Mesenchymal stem cell (in vitro differentiated cells and primary cell): ENCODE data around the gene CD44.

Experiments used
- DNase-seq: peaks from one replicate; pipeline ENCODE4 v3.0.0-alpha.2; 2013
- H2AFZ ChIP-seq: one replicate; pipeline ENCODE4 v1.6.1; 2013; ENCODE audit warnings: low read depth, mild to moderate bottlenecking, control low read depth, inconsistent platforms, low read length, moderate library complexity
- H2AK5ac ChIP-seq: 2 replicates; pipeline ENCODE4 v1.6.1; 2013; ENCODE audit warnings: low read length, moderate library complexity, mild to moderate bottlenecking, inconsistent platforms; ENCODE audit not compliant: severe bottlenecking
- H2BK120ac ChIP-seq: one replicate; pipeline ENCODE4 v1.6.1; 2013; ENCODE audit warnings: low read depth, mild to moderate bottlenecking, inconsistent platforms, low read length, moderate library complexity
- H2BK12ac ChIP-seq, 2 experiments: one replicate each; pipeline ENCODE4 v1.6.1; 2013; ENCODE audit warnings: inconsistent platforms in 2 of 2, low read length in 2 of 2, mild to moderate bottlenecking in 2 of 2, moderate library complexity in 2 of 2, control low read depth in 1 of 2
- H2BK15ac ChIP-seq: one replicate; pipeline ENCODE4 v1.6.1; 2013; ENCODE audit warnings: mild to moderate bottlenecking, low read depth, inconsistent platforms; ENCODE audit not compliant: poor library complexity, severe bottlenecking
- H2BK5ac ChIP-seq: 2 replicates; pipeline ENCODE4 v1.6.1; 2013; ENCODE audit warnings: low read depth, mild to moderate bottlenecking, low read length, control low read depth, inconsistent platforms; ENCODE audit not compliant: poor library complexity, severe bottlenecking
- H3K14ac ChIP-seq, 2 experiments: one replicate each; pipeline ENCODE4 v1.6.1; 2013; ENCODE audit warnings: inconsistent platforms in 2 of 2, low read length in 2 of 2, control low read depth in 1 of 2, mild to moderate bottlenecking in 1 of 2, moderate library complexity in 1 of 2
- H3K18ac ChIP-seq, 2 experiments: one replicate each; pipeline ENCODE4 v1.6.1; 2013; ENCODE audit warnings: inconsistent platforms in 2 of 2, low read length in 2 of 2, control low read depth in 1 of 2, low read depth in 1 of 2, mild to moderate bottlenecking in 1 of 2
- H3K23ac ChIP-seq, 2 experiments: one replicate each; pipeline ENCODE4 v1.6.1; 2013; ENCODE audit warnings: inconsistent platforms in 2 of 2, low read length in 2 of 2, mild to moderate bottlenecking in 2 of 2, moderate library complexity in 2 of 2, control low read depth in 1 of 2
- H3K27ac ChIP-seq: 2 replicates; pipeline ENCODE4 v1.5.1; 2013; ENCODE audit warnings: mild to moderate bottlenecking, moderate library complexity, low read length, control low read depth, inconsistent platforms; ENCODE audit not compliant: poor library complexity, severe bottlenecking
- H3K27me3 ChIP-seq, 2 experiments: 2 replicates each; pipeline versions ENCODE4 v1.6.1 to v1.7.0; 2013; ENCODE audit warnings: low read length in 2 of 2, mild to moderate bottlenecking in 2 of 2, moderate library complexity in 2 of 2, control low read depth in 1 of 2, inconsistent platforms in 1 of 2; ENCODE audit not compliant: control insufficient read depth in 1 of 2, insufficient read depth in 1 of 2
- H3K36me3 ChIP-seq, 2 experiments: 2 replicates each; pipeline versions ENCODE4 v1.6.1 to v1.7.0; 2013; ENCODE audit warnings: low read length in 2 of 2, control low read depth in 1 of 2, inconsistent platforms in 1 of 2, low read depth in 1 of 2, mild to moderate bottlenecking in 1 of 2; ENCODE audit not compliant: insufficient read depth in 2 of 2, control insufficient read depth in 1 of 2
- H3K4ac ChIP-seq, 2 experiments: one replicate each; pipeline ENCODE4 v1.6.1; 2013; ENCODE audit warnings: inconsistent platforms in 2 of 2, low read length in 2 of 2, mild to moderate bottlenecking in 2 of 2, moderate library complexity in 2 of 2, control low read depth in 1 of 2, low read depth in 1 of 2
- H3K4me1 ChIP-seq: 2 replicates; pipeline ENCODE4 v1.6.1; 2013; ENCODE audit warnings: low read depth, low read length, control low read depth; ENCODE audit not compliant: control insufficient read depth, insufficient read depth
- H3K4me2 ChIP-seq: 2 replicates; pipeline ENCODE4 v1.6.1; 2013; ENCODE audit warnings: low read length, mild to moderate bottlenecking, inconsistent platforms; ENCODE audit not compliant: poor library complexity, severe bottlenecking
- H3K4me3 ChIP-seq, 2 experiments: 2 replicates each; pipeline versions ENCODE4 v1.5.1 to v1.7.0; 2013; ENCODE audit warnings: low read length in 2 of 2, mild to moderate bottlenecking in 2 of 2, control low read depth in 1 of 2, low read depth in 1 of 2; ENCODE audit not compliant: insufficient read depth in 1 of 2
- H3K79me1 ChIP-seq: replicated peaks from 2 replicates; pipeline ENCODE4 v1.6.1; 2013; ENCODE audit warnings: mild to moderate bottlenecking, control low read depth, low read length, inconsistent platforms; ENCODE audit not compliant: poor library complexity, severe bottlenecking
- H3K9ac ChIP-seq: 2 replicates; pipeline ENCODE4 v1.7.0; 2013; ENCODE audit warnings: mild to moderate bottlenecking, low read length, moderate library complexity
- H3K9me3 ChIP-seq: 2 replicates; pipeline ENCODE4 v1.7.0; 2013; ENCODE audit warnings: mild to moderate bottlenecking, low read length; ENCODE audit not compliant: control insufficient read depth
- H4K8ac ChIP-seq: one replicate; pipeline ENCODE4 v1.6.1; 2013; ENCODE audit warnings: inconsistent platforms, mild to moderate bottlenecking, low read length, moderate library complexity
- H4K91ac ChIP-seq: one replicate; pipeline ENCODE4 v1.6.1; 2013; ENCODE audit warnings: mild to moderate bottlenecking, low read length, inconsistent platforms
- WGBS: methylation state at CpG from one replicate; pipeline ENCODE4 v1.1.7; 2013; ENCODE audit warnings: mixed read lengths; 5-methylcytosine and 5-hydroxymethylcytosine counted together

The CD44 gene

DNA sequence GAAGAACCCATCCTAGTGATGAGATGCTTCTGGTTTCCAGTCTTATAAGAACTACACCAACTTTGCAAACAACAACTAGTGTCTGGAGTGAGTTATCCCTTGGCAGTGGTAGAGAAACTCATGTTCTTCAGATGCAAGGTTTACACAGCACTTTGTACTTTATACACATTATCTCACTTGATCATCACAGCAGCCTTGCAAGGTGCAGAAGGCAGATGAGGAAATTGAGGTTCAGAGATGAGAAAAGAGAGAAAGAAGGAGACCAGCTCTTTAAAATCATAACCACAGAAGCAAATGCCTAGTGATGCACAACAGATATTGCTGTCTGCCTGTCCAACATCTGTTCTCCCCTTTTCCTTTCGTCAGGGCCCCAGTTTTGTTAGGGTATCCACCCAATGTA, 16.7 kb upstream of the CD44 start:
- H3K27ac ChIP-seq, result no peak overlapping the region
- no peaks in the 10 kb centered on the region for H3K9me3 ChIP-seq
- no peak overlapping the region for H2BK5ac ChIP-seq
- H3K4me3 ChIP-seq, result no peak overlapping the region
- no peaks in the 10 kb centered on the region for H3K79me1 ChIP-seq
- no peak overlapping the region for H3K18ac ChIP-seq
- no peak overlapping the region for H3K14ac ChIP-seq
- H3K23ac ChIP-seq, result no peak overlapping the region
- no peak overlapping the region for H4K91ac ChIP-seq
- H3K4me1 ChIP-seq, result no peaks in the 10 kb centered on the region
- no peak overlapping the region for H2BK15ac ChIP-seq
- no peaks in the 10 kb centered on the region for H3K36me3 ChIP-seq
- no peak overlapping the region for H2AFZ ChIP-seq
- H2BK120ac ChIP-seq, result no peak overlapping the region
- H3K4ac ChIP-seq, result no peak overlapping the region
- H3K4me2 ChIP-seq, result no peak overlapping the region
- DNase-seq, result no peak
- no peak overlapping the region for H2BK12ac ChIP-seq
- no peak overlapping the region for H4K8ac ChIP-seq
- WGBS, result 80% methylated on average over 1 of the region's 1 CpG
- H3K9ac ChIP-seq, result no peak overlapping the region
- peaks cover 3 to 5% of the 10 kb centered on the region in 2 experiments for H3K27me3 ChIP-seq
- no peak overlapping the region for H2AK5ac ChIP-seq

DNA sequence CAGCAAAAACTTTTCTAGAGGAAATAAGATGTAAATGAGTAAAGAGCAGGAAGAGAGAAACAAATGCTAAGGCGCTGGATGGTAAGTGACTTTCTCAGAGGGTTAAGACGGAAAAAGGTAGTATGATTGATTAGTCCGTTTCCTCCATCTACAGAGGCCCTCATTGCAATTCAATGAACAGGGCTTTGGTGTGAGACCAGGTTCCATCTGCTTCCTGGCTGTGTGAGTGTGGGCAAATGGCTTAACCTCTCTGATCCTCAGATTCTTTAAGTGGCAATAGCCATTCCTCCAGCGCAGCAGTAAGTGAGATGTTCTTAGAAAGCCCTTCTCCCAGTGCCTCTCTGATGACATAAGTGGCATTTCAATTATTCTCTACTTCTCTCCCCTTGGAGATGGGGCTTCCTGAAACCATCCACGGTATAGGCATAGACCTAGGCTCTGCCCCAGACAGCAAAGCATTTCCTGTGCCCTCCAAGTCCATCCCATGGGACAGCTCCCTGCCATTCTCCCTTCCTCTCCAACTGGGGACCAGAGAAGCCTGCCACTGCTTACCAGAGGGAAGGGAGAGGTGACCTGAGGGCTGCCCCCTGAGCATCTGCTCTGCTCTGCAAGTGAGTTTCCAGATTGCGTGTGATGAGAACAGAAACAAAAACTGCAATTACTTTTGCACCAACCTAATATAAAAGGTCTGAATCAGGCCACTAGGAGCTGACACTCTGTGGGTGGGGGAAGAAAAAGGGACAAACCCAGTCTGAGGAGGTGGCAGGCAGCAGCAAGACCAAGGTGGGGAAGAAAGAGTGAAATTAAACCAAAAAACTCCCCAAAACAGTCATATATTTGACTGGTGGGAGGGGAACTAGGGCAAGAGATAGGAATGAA, 12.7 kb upstream of the CD44 start:
- 89% methylated on average over 5 of the region's 6 CpGs for WGBS
- no peak overlapping the region for H3K18ac ChIP-seq
- no peaks in the 10 kb centered on the region for H3K27me3 ChIP-seq
- H2AK5ac ChIP-seq, result no peak overlapping the region
- H3K14ac ChIP-seq, result no peak overlapping the region
- H3K36me3 ChIP-seq, result no peaks in the 10 kb centered on the region
- H3K27ac ChIP-seq, result no peak overlapping the region
- H3K4me3 ChIP-seq, result no peak overlapping the region
- H2BK5ac ChIP-seq, result no peak overlapping the region
- H4K91ac ChIP-seq, result no peak overlapping the region
- no peaks in the 10 kb centered on the region for H3K4me1 ChIP-seq
- no peak overlapping the region for H3K23ac ChIP-seq
- H2AFZ ChIP-seq, result no peak overlapping the region
- H2BK15ac ChIP-seq, result peak overlapping the region; percentile 84
- H3K4ac ChIP-seq, result no peak overlapping the region
- no peaks in the 10 kb centered on the region for H3K79me1 ChIP-seq
- no peak overlapping the region for H2BK120ac ChIP-seq
- H2BK12ac ChIP-seq, result no peak overlapping the region
- no peaks in the 10 kb centered on the region for H3K9me3 ChIP-seq
- H3K4me2 ChIP-seq, result no peak overlapping the region
- H4K8ac ChIP-seq, result no peak overlapping the region
- no peak for DNase-seq
- H3K9ac ChIP-seq, result no peak overlapping the region

DNA sequence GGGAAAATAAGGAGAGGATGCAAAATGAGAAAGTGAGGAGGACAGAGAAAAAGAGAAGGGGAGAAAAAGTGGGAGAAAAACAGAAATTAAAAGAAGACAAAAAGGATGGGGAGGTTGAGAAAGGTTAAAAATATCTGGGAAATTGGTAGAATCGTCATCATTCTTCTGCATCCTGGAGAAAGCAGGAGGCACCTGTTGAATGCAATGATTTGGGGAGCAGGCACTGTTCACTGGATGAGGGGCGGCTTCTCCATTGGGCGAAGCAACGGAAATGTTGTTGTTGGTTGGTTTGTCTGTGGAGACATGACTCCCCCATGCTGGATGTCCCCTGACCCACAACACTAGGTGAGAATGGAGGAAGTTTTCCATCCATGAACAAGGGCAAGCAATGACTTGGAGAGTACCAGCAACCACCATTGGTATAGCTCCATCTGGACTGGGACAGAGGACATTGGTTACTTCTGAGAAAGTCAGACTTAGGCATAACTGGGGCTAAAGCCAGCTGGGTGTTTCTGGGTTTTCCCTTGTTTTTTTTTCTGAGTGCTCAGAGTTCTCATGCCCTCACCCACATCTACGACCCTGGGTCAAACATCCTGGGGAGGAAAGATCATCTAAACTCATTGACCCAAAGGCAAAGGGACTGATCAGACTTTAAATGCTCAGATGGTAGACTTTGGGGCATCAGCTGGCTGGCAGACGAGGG, 11.9 kb upstream of the CD44 start:
- H3K27me3 ChIP-seq, result no peaks in the 10 kb centered on the region
- no peak for DNase-seq
- no peak overlapping the region for H4K91ac ChIP-seq
- no peak overlapping the region for H4K8ac ChIP-seq
- H3K79me1 ChIP-seq, result no peaks in the 10 kb centered on the region
- H3K27ac ChIP-seq, result no peak overlapping the region
- H3K36me3 ChIP-seq, result no peaks in the 10 kb centered on the region
- no peak overlapping the region for H2BK5ac ChIP-seq
- H3K14ac ChIP-seq, result no peak overlapping the region
- no peak overlapping the region for H3K4me2 ChIP-seq
- no peaks in the 10 kb centered on the region for H3K4me1 ChIP-seq
- no peak overlapping the region for H3K4me3 ChIP-seq
- no peak overlapping the region for H2AK5ac ChIP-seq
- H3K23ac ChIP-seq, result no peak overlapping the region
- H3K9me3 ChIP-seq, result no peaks in the 10 kb centered on the region
- H3K9ac ChIP-seq, result no peak overlapping the region
- no peak overlapping the region for H2BK15ac ChIP-seq
- no peak overlapping the region for H2BK12ac ChIP-seq
- WGBS, result 96% methylated on average over 6 of the region's 6 CpGs
- no peak overlapping the region for H3K4ac ChIP-seq
- no peak overlapping the region for H2AFZ ChIP-seq
- no peak overlapping the region for H3K18ac ChIP-seq
- no peak overlapping the region for H2BK120ac ChIP-seq

DNA sequence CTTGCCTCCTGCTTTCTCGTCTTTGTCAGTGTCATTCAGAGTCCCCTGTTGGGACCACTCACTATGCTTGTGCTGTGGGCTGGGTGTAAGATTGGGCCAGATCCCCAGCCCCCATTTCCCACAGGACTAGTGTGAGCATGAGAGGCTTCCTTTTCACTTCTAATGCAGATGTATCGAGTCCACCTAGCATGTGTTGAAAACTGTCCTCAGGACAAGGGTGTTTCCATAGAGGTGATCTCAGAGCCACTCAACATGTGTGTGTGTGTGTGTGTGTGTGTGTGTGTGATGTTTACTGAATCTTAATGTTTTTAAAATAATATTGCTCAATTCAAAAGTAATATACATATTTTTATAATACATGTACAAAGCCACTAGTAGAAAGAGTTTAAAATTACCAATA, 11.4 kb upstream of the CD44 start:
- H3K9ac ChIP-seq, result no peak overlapping the region
- H3K4ac ChIP-seq, result no peak overlapping the region
- H2BK5ac ChIP-seq, result no peak overlapping the region
- H3K18ac ChIP-seq, result no peak overlapping the region
- H3K4me1 ChIP-seq, result no peaks in the 10 kb centered on the region
- DNase-seq, result no peak
- WGBS, result 94% methylated on average over 1 of the region's 2 CpGs
- no peak overlapping the region for H4K91ac ChIP-seq
- no peak overlapping the region for H2BK15ac ChIP-seq
- no peak overlapping the region for H3K4me2 ChIP-seq
- no peak overlapping the region for H2BK120ac ChIP-seq
- H3K9me3 ChIP-seq, result no peaks in the 10 kb centered on the region
- no peaks in the 10 kb centered on the region for H3K79me1 ChIP-seq
- no peak overlapping the region for H2AK5ac ChIP-seq
- H4K8ac ChIP-seq, result no peak overlapping the region
- no peaks in the 10 kb centered on the region for H3K27me3 ChIP-seq
- H3K14ac ChIP-seq, result no peak overlapping the region
- no peak overlapping the region for H3K27ac ChIP-seq
- H3K36me3 ChIP-seq, result no peaks in the 10 kb centered on the region
- H2AFZ ChIP-seq, result no peak overlapping the region
- H3K23ac ChIP-seq, result no peak overlapping the region
- H3K4me3 ChIP-seq, result no peak overlapping the region
- H2BK12ac ChIP-seq, result no peak overlapping the region
